GM12892 (cell line): ENCODE data around the gene FBXO11.

Source experiments
- POLR2A ChIP-seq: IDR thresholded peaks from 2 replicates; pipeline ENCODE4 v1.6.1; 2011; ENCODE audit warnings: low read depth, low read length, control low read depth
- TAF1 ChIP-seq: IDR thresholded peaks from 2 replicates; pipeline ENCODE4 v1.6.1; 2011; ENCODE audit warnings: low read depth, mild to moderate bottlenecking, control low read depth, low read length, borderline replicate concordance

DNA sequence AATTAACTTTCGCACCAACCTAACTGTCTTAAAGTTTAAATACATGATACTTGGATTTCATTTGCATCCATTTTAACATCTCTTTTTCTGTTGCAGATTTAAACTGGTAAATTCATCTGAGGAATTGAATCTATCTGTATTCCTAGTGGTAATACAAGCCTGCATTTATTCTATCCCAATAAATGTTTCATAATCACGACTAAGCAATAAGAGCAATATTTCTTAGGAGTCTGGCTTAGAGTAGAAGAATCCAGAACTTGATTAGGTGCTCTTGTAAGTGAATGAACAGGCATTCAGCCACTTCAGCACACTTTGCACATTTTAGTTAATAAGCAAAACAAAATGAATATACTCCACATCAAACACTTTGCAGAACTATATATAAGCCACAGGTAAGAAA is 96.4 kb downstream of the FBXO11 start:
- TF ChIP-seq TAF1 (no peak), POLR2A (no peak)
